GM19351 (cell line): Measurements from ENCODE around the gene SND1.

Experiments
- ATAC-seq: cut with Tn5 transposase; IDR thresholded peaks from one replicate; pipeline ENCODE4 v1.9.1; 2021; ENCODE audit warnings: mild to moderate bottlenecking, moderate library complexity; ENCODE audit not compliant: unreplicated experiment

Gene SND1

DNA sequence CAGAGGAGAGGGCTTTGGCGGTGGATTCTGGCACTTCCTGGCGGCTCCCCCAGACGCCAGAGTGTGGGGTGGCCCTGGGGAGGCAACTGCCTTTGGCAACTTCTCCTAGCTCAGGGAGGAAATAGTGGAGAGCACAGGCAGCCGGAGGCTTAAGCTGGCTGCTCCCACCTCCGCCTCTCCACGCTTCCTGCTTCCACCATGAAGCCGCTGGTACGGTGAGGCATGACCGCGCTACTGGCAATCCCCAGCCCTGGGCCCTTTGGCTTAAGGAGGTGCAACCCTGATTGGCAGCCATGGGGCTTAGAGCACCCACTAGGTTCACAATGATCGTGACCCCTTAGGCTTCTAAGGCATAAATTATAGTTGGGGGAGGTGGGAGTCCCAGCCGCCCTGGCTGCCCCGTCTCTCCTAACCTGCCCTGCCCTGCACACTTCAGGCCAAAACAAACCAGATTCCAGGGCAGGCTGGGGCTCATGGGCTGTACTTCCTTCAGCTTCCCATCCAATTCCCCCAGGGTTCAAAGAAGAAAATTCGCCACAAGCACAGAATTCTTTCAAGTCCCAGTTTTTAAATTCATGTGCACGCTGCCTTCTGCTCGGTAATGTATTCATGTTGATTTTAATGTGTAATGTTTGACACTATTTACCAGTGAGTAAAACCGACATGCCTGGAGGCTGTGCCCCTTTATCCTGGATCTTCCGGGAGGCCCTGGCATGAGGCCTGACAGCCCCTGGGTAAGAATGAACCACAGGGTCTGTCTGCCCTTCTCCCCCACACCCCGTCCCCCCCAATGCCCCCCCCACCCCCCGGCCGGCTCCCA is 469.9 kb downstream of the SND1 start:
- ATAC-seq, result no peak

DNA sequence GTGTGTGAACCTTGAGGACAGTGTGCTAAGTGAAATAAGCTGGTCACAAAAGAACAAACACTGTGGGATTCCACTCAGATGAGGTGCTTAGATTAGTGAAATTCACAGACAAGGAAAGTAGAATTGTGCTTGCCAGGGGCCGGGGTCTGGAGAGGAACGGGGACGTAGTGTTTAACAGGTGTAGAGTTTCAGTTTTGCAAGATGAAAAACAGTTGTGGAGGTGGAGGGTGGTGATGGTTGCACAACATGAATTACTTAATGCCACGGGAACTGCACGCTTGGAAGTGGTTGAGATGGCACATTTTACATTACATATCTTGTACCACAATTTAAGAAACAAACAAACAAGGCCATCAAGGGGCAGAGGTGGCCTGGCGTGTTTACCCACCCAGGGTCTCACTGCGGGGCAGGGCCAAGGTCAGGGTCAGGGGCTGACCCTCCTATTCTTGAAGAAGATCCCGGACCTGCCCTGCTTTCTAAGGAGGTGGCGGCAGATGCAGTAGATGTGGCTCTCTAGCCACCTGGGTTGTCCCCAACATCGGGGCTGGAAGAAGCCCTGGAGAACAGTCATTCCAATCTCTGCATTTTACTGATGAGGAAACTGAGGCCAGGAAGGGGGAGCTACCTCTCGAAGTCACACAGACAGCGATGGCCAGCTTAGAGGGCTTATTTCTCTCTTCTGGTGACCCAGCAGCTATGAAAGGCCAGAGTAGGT is 470.7 kb downstream of the SND1 start:
- no peak for ATAC-seq

DNA sequence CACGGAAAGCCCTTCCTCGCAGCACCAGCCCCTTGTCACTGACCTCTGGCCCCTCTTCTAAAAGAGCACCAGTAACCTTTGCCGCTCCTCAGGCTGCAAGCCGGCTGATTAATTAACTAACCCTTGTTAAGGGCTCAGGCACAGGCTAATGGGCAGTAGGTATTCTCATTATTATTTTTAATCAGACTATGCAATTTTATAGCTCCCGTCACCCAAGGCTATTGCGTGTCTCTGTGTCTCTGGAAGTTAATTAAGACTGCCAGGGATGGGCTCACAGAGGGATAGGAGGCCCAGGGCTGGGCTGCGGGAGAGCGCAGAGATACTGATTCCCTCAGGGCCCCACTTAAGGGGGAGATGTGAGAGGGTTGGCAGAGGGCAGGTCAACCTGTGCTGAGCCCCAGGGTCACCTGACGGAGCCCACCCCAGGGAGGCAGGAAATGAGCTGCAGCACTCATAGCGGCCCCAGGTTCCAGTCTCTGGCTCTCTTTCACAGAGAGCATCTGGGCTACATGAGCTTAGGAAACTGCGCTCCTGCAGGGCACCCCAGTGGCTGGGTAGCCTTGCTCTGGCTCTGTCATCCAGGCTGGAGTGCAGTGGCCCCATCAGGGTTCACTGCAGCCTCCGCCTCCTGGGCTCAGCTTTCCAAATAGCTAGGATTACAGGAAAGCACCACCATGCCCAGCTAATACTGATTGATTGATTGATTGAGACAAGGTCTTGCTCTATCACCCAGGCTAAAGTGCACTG is 471.5 kb downstream of the SND1 start:
- no peak for ATAC-seq

DNA sequence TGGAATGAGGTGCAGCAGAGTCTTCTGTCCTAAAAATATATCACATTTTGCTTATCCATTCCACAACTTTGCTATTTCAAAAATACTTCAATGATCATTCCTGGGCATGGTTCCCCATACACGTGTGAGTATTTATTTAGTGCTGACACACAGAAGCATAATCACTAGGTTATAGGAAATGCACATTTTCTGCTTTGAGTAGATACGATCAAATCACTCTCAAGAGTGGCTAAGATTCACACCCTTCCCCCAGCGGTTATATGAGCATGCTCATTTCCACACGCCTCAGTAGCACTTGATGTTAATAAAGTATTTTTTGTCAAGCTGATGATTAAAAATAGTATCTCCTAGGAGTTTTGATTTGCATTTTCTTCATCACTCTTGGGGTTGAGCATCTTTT is 472.8 kb downstream of the SND1 start:
- no peak for ATAC-seq

DNA sequence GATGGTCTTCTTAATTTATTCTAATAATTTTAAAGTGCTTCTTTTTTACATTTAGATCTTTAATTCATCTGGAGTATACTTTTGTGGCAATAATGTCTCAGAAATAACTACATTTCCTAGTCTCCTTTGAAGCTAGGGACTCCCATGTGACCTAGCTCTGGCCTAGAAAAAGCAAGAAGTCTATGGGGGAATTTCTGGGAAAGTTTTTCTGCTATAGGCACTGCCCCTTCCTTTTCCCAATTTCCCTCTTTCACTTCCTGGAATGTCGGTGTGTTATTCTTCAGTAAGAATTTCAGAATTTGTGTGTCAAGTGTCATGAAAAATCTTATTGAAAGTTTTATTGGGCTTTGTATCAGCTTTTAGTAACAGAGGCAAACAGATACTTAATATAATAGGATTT is 473.8 kb downstream of the SND1 start:
- ATAC-seq, result no peak

DNA sequence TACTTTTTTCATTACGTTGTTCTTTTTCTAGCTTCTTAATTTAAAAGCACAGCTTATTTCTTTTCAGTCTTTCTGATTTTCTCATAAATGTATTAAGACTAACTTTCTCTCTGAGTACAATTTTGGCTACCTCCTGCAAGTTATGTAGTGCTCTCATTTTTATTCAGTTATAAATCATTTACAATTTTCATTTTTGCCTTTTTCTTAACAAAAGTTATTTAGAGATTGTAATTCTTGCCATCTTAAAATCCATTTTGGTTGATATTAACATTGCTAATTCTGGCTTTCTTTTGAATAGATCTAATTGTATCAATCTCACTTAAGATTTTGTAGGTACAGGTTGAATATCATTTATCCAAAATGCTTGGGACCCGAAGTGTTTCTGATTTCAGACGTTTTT is 476.4 kb downstream of the SND1 start:
- ATAC-seq, result no peak

DNA sequence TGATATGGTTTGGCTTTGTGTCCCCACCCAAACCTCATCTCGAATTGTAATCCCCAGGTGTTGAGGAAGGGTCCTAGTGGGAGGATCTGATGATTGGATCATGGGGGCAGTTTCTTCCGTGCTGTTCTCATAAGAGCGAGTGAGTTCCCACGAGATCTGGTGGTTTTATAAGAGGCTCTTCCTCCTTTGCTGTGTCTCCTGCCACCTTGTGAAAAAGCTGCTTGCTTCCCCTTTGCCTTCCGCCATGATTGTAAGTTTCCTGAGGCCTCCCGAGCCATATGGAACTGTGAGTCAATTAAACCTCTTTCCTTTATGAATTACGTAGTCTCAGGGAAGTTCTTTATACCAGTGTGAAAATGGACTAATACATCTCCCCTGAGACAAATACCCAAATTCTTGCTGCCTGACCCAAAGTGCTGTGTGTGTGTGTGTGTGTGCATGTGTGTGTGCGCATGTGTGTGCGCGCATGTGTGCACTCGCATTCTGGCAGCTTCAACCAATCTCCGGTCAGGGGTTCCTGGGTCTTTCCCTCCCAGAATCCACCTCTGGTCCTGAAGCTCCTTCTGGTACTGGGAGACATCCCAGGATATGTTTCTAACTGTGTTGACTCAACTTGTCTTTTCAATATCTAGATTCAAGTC is 477.4 kb downstream of the SND1 start:
- ATAC-seq, result no peak

DNA sequence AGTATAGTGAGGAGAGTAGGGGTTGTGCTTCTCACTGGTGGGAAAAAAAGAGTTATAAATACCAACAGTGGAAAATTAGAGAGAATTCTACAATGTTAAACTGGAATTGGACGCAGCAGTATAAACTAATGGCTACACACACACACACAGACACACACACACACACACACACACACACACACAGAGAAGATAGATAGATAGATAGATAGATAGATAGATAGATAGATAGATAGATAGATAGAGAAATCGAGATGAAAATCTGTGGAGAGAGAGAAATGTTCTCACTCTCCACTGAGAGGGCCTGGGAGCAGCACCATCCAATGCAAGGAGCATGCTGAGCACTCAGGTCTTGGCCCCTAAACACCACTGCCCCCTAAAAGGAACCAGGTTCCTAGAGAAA is 479.1 kb downstream of the SND1 start:
- no peak for ATAC-seq

DNA sequence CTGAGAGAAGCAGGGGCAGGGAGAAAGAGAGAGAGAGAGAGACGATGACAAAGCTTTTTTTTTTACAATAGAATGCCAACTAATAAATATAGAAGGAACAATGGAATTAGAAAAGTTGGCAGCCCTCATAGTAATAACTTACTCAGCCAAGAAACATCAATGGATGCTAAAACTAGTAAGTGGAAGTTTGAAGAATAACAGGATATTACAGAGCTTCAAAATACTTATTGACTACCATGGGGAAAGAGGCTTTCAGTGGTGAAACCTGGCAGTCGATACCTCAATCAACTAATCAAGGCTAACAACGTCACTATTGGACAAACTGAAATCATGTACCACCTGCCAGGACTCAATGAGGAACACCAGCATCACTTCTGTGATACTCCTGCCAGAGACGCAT is 479.7 kb downstream of the SND1 start:
- ATAC-seq, result no peak

DNA sequence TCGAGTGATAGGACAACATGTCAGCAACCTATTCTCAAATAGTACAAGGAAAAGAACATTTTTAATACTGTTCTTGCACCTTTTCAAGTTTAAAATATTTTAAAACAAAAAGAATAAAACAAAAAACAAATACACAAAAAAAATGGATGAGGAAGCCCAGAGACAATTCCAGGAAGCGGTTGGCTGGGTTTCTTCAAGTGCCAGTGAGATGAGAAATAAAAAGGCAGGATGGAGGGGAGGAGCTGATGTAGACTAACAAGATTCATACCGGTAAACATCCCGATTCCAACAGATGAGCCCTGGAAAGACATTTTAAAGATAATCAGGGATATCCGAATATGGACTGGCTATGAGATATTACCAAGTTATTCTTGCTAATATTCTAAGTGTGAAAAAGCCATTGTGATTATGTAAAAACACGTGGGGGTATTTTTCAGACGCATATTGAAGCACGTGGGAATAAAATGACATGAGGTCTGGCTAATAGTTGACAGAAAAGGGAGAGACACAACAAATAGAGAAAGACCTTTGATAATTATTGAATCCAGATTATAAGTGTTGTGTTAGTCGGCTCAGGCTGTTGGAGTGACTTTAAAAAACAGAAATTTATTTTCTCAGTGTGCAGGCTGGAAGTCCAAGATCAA is 480.6 kb downstream of the SND1 start:
- ATAC-seq, result no peak

DNA sequence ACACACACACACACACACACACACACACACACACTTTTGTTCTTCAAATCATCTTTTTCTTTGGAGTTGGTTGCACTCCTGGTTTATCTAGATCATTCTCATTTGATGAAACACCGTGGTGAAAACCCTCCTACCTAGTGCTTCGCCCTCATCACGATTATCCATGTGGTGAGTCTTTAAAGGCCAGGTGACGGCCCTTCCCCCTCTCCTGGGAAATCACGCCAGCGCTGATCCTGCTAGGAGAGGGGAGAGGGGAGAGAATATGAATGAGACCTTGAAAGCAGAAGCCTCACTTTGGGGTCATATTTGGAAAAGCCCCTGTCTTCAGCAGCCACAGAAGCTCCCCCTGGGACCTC is 483.1 kb downstream of the SND1 start:
- no peak for ATAC-seq

DNA sequence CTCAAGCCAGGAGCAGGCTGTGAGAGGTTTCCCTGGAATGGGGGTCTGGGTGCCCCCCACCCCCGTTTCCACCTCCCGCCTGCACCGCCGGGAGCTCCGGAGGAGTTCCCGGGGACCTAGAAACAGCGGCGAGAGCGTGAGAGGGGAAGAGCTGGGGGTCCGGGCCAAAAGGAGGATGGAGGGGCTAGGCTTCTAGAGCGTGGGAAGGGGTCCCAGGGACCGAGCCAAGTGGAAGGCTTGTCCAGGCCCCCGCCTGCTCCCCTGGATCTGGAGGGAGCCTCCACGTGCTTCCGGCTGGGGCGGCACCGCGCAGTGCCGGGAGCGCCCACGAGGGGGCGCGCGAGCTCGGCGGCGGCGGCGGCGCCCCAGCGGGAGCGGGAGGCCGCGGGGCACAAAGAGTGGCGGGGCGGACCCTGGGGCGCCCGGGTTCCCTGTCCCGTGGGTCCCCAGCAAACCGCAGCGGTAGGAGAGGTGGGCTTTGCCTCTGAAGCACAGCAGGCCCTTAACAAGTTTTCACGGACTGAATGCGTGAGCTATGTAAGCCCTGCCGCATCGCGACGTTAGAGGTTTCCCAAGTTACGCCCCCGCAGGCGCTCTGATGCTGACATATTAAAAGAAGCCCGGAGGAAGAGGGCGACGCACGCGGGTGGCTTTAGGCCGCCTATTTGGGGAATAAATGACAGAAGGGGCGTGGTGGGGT is 483.7 kb downstream of the SND1 start:
- peak; percentile 95 for ATAC-seq

DNA sequence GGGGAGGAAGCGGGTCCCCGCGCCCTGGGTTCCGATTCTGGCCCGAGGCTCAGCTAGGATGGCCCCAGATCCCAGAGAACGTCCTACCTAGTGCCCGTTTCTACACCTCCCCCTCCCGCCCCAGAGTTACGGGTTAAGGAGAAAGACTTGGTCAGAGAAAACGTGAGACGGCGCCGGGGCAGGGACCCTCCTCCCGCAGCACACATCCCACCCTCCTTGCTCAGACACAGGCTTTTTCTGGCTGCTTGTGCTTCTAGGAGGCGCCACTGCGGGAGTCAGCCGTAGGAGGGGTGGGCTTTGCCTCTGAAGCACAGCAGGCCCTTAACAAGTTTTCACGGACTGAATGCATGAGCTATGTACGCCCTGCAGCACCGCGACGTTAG is 484.2 kb downstream of the SND1 start:
- peak; percentile 6 for ATAC-seq

DNA sequence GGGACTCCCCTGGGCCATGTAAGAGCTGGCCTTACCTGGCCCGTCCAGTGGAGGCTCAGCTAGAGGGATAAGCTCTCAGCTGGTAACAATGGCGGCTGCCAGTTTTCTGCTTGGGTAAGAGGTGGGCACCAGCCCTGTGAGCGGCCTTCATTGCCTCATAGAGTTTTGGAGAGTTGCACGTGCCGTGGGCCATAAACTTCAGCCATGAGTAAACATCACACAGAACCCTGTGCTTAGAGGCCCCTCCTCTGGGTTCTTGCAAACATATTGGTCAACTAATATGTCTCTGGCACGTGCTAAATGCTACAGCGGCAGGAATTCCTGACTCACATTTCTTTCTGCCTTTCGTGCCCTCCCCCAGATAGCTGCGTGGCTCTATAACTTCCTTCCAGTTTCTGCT is 485.2 kb downstream of the SND1 start:
- no peak for ATAC-seq

DNA sequence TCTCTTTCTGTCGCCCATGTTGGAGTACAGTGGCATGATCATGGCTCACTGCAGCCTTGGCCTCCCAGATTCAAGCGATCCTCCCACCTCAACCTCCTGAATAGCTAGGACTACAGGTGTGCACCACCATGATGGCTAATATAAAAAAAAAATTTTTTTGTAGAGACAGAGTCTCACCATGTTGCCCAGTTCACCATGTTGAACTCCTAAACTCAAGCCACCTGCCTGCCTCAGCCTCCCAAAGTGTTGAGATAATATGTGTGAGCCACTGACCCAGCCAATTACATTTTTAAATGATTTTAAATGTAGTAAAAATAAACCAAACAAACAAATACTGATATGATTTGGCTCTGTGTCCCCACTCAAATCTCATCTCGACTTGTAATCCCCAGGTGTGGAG is 487.4 kb downstream of the SND1 start:
- ATAC-seq, result no peak

DNA sequence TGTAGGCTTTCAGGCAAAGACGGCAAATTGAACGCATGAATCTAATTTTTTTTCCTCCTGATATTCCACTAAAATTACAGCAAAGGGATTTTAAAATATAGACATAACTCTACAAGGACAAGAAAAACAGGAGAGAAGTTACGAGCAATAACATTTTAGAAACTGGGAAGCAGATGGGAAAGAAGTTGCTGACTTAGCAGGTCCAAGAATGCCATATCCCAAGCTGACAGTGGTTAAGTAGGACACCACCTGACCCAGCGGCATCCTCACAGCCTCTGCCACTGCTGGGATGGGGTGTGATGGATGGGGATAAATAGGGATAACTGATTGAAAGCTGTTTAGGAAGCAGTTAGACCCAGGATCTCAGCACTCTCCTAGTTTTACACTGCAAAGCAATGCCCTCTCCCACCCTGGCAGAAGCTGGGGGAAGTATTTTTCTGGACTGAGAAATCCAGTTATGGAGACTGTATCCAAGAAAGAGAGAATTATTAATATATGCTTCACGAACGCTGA is 489.7 kb downstream of the SND1 start:
- ATAC-seq, result no peak
